Activated CD8-positive, alpha-beta T cell treated with anti-CD3 and anti-CD28 coated beads, Interleukin-2, amount 10 ng/mL, durations not matched to agents 7 days and 5 days (primary cell): ENCODE measurements around the gene OR2AK2. TPM values are rescaled to one million over a fixed set of nuclear protein-coding genes. Genes with fewer than 3 reads are reported as not detected.

Experiments used
- ATAC-seq: fragments of 150-1000 bp; cut with Tn5 transposase; one replicate; pipeline ENCODE4 v1.10.0; 2021; ENCODE audit warnings: moderate library complexity
- CTCF ChIA-PET: fragments of 350-600 bp; sonication (Branson Sonifier 250); formaldehyde crosslinking; loops from one replicate; lab custom pipeline; 2021; ENCODE audit warnings: antibody characterized with exemption; lab: Charles Lee
- POLR2A ChIA-PET: fragments of 350-600 bp; sonication (Branson Sonifier 250); formaldehyde crosslinking; loops from one replicate; lab custom pipeline; 2021; ENCODE audit warnings: antibody characterized with exemption; lab: Charles Lee
- DNase-seq: peaks from one replicate; pipeline ENCODE4 v3.0.0-alpha.2; 2020
- H3K27ac Mint-ChIP-seq: one replicate; pipeline ENCODE4 v1.8.0; 2021; ENCODE audit warnings: mild to moderate bottlenecking, mixed read lengths
- H3K27me3 Mint-ChIP-seq: one replicate; pipeline ENCODE4 v1.8.0; 2021; ENCODE audit warnings: low read depth, mixed read lengths
- H3K36me3 Mint-ChIP-seq: one replicate; pipeline ENCODE4 v1.8.0; 2021; ENCODE audit warnings: low read depth, mixed read lengths
- H3K4me1 Mint-ChIP-seq: one replicate; pipeline ENCODE4 v1.8.0; 2021; ENCODE audit warnings: low read depth, mixed read lengths
- H3K4me3 Mint-ChIP-seq: one replicate; pipeline ENCODE4 v1.8.0; 2021; ENCODE audit warnings: mild to moderate bottlenecking, mixed read lengths
- H3K9me3 Mint-ChIP-seq: one replicate; pipeline ENCODE4 v1.8.0; 2022; ENCODE audit warnings: mixed read lengths; ENCODE audit not compliant: insufficient read depth
- total RNA-seq, 2 experiments: library from RNA; stranded (reverse); gene quantifications; one replicate each; pipeline ENCODE4 v1.2.3, GENCODE V29; 2021

Gene OR2AK2
- total RNA-seq, 2 experiments from 2014 or later, result not detected

DNA sequence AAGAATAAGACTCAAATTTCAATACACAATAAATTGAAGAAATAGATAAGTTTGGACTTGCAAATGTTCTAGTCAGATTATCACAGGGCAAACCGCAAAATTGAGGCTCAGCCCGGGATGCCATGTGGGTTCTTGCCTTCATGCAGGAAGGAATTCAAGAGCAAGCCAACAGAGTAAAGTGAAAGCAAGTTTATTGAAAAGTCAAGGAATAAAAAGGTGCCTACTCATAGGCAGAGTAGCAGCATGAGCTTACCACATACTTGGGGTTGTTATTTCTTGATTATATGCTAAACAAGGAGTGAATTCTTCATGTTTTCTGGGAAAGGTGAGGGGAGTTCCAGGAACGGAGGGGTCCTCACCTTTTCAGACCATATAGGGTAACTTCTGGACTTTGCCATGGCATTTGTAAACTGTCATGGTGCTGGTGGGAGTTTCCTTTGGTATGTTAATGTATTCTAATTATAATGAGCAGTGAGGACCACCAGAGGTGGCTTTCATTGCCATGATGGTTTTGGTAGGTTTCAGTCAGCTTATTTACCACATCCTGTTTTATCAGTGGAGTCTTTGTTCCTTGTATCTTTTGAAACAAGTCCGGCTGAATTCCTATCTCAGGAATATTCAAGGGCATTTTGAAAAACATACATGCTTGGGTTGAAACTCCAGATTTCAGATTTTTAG lies 2.0 kb upstream of the OR2AK2 start:
- CTCF ChIA-PET, result no interaction called here
- ATAC-seq (no peak), DNase-seq (no peak)

DNA sequence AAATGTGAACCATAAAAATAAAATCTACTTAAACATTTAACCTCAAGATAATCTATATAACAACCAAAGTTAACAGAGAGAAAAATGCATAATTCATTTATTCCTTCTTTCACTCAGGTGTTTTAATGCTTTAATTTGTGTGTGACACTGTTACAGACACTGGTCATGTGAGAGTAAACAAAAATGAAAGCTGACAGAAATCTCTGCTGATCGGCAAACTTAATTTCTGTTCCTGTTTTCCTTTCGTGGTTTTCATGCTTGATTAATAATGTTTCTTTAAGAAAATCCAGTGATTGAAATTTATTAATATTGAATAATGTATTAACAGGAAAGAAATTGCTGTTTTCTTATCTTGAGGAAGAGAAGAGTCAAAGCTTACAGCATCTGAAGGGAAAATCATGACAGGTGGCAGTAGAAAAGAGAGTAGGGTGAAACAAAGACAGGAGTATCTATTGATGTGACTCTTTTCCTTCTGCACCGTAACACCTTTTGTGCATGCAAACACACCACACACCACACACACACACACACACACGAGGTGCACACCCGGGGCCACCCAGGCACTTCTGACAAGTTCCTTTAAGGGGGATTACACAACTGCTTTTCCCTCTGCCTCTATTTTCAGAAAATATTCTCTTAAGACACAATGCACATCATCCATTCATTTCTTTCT lies 1.6 kb downstream of the OR2AK2 start:
- CTCF ChIA-PET, result no interaction called here
- H3K36me3 Mint-ChIP-seq, result no peaks in the 10 kb centered on the region

More for the DNA sequence above, 2.0 kb upstream of the OR2AK2 start:
- no peaks in the 10 kb centered on the region for H3K9me3 Mint-ChIP-seq
- peaks cover 10% of the 10 kb centered on the region for H3K4me1 Mint-ChIP-seq
- H3K36me3 Mint-ChIP-seq, result no peaks in the 10 kb centered on the region
- no peak overlapping the region for H3K27ac Mint-ChIP-seq
- no peaks in the 10 kb centered on the region for H3K27me3 Mint-ChIP-seq
- POLR2A ChIA-PET, result no interaction called here
- no peak overlapping the region for H3K4me3 Mint-ChIP-seq

DNA sequence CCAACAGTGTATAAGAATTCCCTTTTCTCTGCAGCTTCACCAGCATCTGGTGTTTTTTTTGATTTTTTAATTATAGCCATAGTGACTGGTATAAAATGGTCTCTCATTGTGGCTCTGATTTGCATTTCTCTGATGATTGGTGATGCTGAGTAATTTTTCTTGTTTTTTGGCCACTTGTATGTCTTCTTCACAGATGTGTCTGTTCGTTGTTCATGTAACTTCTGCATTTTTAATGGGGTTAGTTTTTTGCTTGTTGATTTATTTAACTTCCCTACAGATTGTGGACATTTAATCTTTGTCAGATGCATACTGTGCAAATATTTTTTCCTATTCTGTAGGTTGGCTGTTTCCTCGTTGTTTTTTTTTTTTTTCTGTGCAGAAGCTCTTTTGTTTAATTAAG lies 28.0 kb downstream of the OR2AK2 start:
- Mint-ChIP-seq H3K4me3 (no peak overlapping the region), H3K27me3 (no peaks in the 10 kb centered on the region), H3K36me3 (no peaks in the 10 kb centered on the region), H3K4me1 (no peaks in the 10 kb centered on the region), H3K9me3 (no peaks in the 10 kb centered on the region), H3K27ac (no peak overlapping the region)
- POLR2A ChIA-PET, result no interaction called here
- DNase-seq, result no peak
- ATAC-seq, result no peak
- CTCF ChIA-PET, result no interaction called here

More for the DNA sequence above, 1.6 kb downstream of the OR2AK2 start:
- Mint-ChIP-seq H3K4me3 (peak overlapping the region; percentile 1), H3K27ac (no peak overlapping the region), H3K9me3 (no peaks in the 10 kb centered on the region), H3K4me1 (peaks cover 10% of the 10 kb centered on the region), H3K27me3 (no peaks in the 10 kb centered on the region)
- DNase-seq (no peak), ATAC-seq (no peak)
- POLR2A ChIA-PET, result no interaction called here

DNA sequence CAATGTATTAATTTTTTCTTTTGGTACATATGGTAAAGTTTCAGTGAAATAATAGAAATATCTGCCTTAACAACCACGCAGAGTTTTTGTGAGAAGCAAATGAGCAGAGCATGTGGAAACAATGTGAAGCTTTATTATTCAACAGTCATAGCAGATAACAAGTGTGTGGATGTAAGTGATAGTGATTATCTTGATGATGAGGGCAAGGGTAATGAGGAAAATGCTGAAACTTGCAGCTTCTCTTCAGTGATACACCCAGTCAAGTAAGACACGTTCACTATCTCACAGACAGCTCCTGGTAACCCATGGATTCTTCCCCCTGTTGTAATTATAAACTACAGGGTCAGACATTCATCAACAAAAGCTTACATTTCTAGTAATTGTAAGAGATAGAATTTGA lies 33.8 kb downstream of the OR2AK2 start:
- H3K4me3 Mint-ChIP-seq, result no peak overlapping the region
- CTCF ChIA-PET, result no interaction called here

DNA sequence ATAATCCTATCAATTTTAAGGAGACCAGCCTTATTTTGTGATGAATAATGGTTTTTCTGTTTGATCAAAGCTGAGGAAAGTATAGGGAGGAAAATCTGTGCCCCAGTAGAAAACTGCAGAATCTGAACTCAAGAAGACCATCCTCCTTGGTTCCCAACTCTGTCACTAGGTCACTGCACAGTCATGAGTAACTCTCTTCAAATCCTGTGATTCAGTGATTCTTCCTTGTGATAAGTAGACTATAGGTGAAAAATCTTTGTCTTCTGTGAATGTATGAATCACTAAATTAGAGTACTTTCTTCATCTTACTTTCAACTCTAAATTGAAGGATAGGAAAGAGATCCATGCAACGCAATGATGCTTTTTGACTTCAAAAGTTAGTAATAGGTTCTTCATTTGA lies 35.1 kb downstream of the OR2AK2 start:
- Mint-ChIP-seq H3K36me3 (no peaks in the 10 kb centered on the region), H3K9me3 (no peaks in the 10 kb centered on the region), H3K4me1 (no peaks in the 10 kb centered on the region), H3K4me3 (no peak overlapping the region), H3K27ac (no peak overlapping the region), H3K27me3 (no peaks in the 10 kb centered on the region)
- POLR2A ChIA-PET, result no interaction called here
- ATAC-seq, result no peak
- DNase-seq, result no peak
- CTCF ChIA-PET, result no interaction called here

More for the DNA sequence above, 33.8 kb downstream of the OR2AK2 start:
- POLR2A ChIA-PET, result no interaction called here
- Mint-ChIP-seq H3K36me3 (no peaks in the 10 kb centered on the region), H3K9me3 (no peaks in the 10 kb centered on the region), H3K27ac (no peak overlapping the region), H3K4me1 (no peaks in the 10 kb centered on the region), H3K27me3 (no peaks in the 10 kb centered on the region)
- ATAC-seq, result no peak
- DNase-seq, result no peak

DNA sequence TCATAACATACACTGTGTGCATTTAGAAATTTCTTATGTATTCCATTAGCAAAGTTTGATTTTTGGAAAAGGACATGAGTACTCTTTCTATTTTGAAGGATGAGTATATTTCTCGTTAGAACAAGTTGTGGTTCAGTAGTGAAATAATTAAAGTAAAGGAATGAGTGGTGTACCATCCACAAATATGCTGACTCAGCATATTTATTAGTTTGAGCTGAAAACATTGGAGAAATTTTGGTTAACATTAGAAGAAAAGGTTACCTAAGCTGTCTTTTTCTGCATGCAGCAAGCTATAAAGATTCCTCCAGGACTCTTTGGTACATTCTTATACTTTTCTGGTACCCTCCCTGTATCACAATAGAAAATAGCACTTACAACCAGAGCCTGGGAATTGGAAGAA lies 42.7 kb downstream of the OR2AK2 start:
- H3K9me3 Mint-ChIP-seq, result peaks cover 6% of the 10 kb centered on the region
- H3K27ac Mint-ChIP-seq, result no peak overlapping the region
- H3K4me3 Mint-ChIP-seq, result no peak overlapping the region
- H3K27me3 Mint-ChIP-seq, result no peaks in the 10 kb centered on the region
- H3K4me1 Mint-ChIP-seq, result no peaks in the 10 kb centered on the region
- ChIA-PET CTCF (no interaction called here), POLR2A (no interaction called here)
- no peak for DNase-seq
- ATAC-seq, result no peak
- H3K36me3 Mint-ChIP-seq, result no peaks in the 10 kb centered on the region

DNA sequence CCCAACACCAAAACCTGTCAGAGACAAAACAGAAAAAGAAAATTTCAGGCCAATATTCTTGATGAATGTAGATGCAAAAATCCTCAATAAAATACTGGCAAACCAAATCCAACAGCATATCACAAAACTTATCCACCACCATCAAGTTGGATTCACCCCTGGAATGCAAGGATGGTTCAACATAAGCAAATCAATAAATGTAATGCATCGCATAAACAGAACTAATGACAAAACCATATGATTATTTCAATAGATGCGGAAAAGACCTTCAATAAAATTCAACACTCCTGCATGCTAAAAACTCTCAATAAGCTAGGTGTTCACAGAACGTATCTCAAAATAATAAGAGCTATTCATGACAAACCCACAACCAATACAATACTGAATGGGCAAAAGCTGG lies 44.6 kb downstream of the OR2AK2 start:
- no peak for DNase-seq
- Mint-ChIP-seq H3K36me3 (no peaks in the 10 kb centered on the region), H3K4me1 (no peaks in the 10 kb centered on the region), H3K27me3 (no peaks in the 10 kb centered on the region), H3K9me3 (peaks cover 6% of the 10 kb centered on the region), H3K4me3 (no peak overlapping the region), H3K27ac (no peak overlapping the region)
- POLR2A ChIA-PET, result no interaction called here
- no peak for ATAC-seq
- CTCF ChIA-PET, result no interaction called here

DNA sequence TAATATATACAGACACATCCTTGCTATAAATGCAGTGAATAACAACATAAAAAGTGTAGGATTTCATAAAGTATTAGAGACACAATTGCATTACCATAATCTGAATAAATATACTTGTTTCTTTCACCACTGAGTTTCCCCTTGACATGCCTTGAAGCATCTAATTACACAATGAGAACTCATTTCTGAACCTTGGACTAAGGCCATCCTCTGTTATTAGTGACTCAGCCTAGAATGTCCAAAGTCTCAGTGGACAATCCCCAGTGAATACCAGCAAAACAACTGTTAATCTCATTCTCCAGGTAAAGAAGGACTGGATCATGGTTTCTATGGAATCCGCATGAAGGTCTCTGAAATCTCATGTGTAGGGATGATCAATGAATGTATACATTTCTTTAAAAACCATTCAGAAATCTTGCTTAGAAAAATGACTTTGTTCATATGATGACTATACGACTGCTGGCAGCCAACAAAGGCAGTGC lies 48.2 kb downstream of the OR2AK2 start, which contains the start of gene OR2L5:
Gene OR2L5 (plus strand): TSS at position 432 of the 482 bp plus-strand sequence. CDS start 8,288 bp downstream, outside the sequence.
- Mint-ChIP-seq H3K36me3 (no peaks in the 10 kb centered on the region), H3K9me3 (no peaks in the 10 kb centered on the region), H3K4me1 (no peaks in the 10 kb centered on the region), H3K4me3 (no peak within 1 kb of the TSS), H3K27ac (no peak within 1 kb of the TSS), H3K27me3 (no peaks in the 10 kb centered on the region)
- DNase-seq (no peak), ATAC-seq (no peak)
- CTCF ChIA-PET, result no interaction called here
- POLR2A ChIA-PET, result no interaction called here

DNA sequence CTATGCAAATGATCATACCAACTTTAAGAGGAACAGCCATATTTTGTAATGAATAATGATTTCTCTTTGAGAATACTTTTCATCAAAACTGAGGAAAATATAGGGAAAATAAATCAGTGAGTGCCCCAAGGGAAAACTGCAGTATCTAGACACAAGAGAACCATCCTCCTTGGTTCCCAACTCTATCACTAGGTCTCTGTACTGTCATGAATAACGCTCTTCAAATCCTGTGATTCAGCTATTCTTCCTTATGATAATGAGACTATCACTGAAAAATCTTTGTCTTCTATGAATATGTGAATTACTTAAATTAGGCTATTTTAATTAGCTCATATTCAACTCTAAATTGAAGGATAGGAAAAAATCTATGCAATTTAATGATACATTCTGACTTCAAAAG lies 50.8 kb downstream of the OR2AK2 start:
- Mint-ChIP-seq H3K27me3 (no peaks in the 10 kb centered on the region), H3K27ac (no peak overlapping the region), H3K9me3 (peaks cover 9% of the 10 kb centered on the region), H3K4me1 (no peaks in the 10 kb centered on the region), H3K4me3 (no peak overlapping the region), H3K36me3 (no peaks in the 10 kb centered on the region)
- ATAC-seq (no peak), DNase-seq (no peak)
- CTCF ChIA-PET, result no interaction called here
- POLR2A ChIA-PET, result no interaction called here

Other genes with a start within 250 kb of the OR2AK2 start
- not detected for gene OR6F1, start 248.6 kb upstream of the OR2AK2 start, total RNA-seq
- not detected for gene OR14K1, start 226.6 kb upstream of the OR2AK2 start, total RNA-seq
- not detected for gene OR14A2, start 217.1 kb upstream of the OR2AK2 start, total RNA-seq
- gene OR1C1, start 204.7 kb upstream of the OR2AK2 start, total RNA-seq, result not detected
- gene OR14A16, start 141.1 kb upstream of the OR2AK2 start, total RNA-seq, result not detected
- not detected for gene OR11L1, start 123.3 kb upstream of the OR2AK2 start, total RNA-seq
- gene TRIM58, start 108.0 kb upstream of the OR2AK2 start, total RNA-seq, result under 1 TPM; 0.21 to 0.74 TPM
- gene OR2W3, start 69.6 kb upstream of the OR2AK2 start, total RNA-seq, result not detected
- gene OR2T8, start 45.0 kb upstream of the OR2AK2 start, total RNA-seq, result not detected
- not detected for gene OR2AJ1, start 40.3 kb upstream of the OR2AK2 start, total RNA-seq
- under 1 TPM in 1 of 2 experiments, not detected in 1; 0.29 TPM for gene OR2L8, start 16.4 kb upstream of the OR2AK2 start, total RNA-seq
- gene OR2L5, start 48.4 kb downstream of the OR2AK2 start, total RNA-seq, result not detected
- gene OR2L2, start 64.8 kb downstream of the OR2AK2 start, total RNA-seq, result not detected
- gene OR2L3, start 81.6 kb downstream of the OR2AK2 start, total RNA-seq, result not detected
- not detected for gene OR2L13, start 130.0 kb downstream of the OR2AK2 start, total RNA-seq
- gene OR2M5, start 179.9 kb downstream of the OR2AK2 start, total RNA-seq, result not detected
- gene OR2M2, start 209.6 kb downstream of the OR2AK2 start, total RNA-seq, result not detected
- gene OR2M3, start 232.0 kb downstream of the OR2AK2 start, total RNA-seq, result not detected